WTC11 (cell line): Measurements from ENCODE around the gene SORCS2. TPM values are rescaled to one million over a fixed set of nuclear protein-coding genes. Genes with fewer than 3 reads are reported as not detected.

Experiments used
- ATAC-seq: fragments of 200-7000 bp; cut with Tn5 transposase; 2 replicates; pipeline ENCODE4 v1.10.0; 2021; ENCODE audit warnings: mild to moderate bottlenecking, moderate library complexity
- CTCF ChIA-PET: fragments of 300-600 bp; sonication (Branson Sonifier 250); formaldehyde crosslinking; loops from one replicate; lab custom pipeline; 2021; ENCODE audit warnings: antibody characterized with exemption; lab: Charles Lee
- POLR2A ChIA-PET: fragments of 350-600 bp; sonication (Branson Sonifier 250); formaldehyde crosslinking; loops from one replicate; lab custom pipeline; 2021; ENCODE audit warnings: antibody characterized with exemption; lab: Charles Lee
- DNase-seq: peaks from one replicate; pipeline ENCODE4 v3.0.0; 2021; ENCODE audit warnings: low spot score
- H3K27ac Mint-ChIP-seq: 2 replicates; pipeline ENCODE4 v1.8.0; 2021; ENCODE audit warnings: mixed read lengths
- H3K27me3 Mint-ChIP-seq: 2 replicates; pipeline ENCODE4 v1.8.0; 2021; ENCODE audit warnings: low read depth, mild to moderate bottlenecking, moderate library complexity, mixed read lengths
- H3K36me3 Mint-ChIP-seq: 2 replicates; pipeline ENCODE4 v1.8.0; 2021; ENCODE audit warnings: mixed read lengths
- H3K4me1 Mint-ChIP-seq: 2 replicates; pipeline ENCODE4 v1.8.0; 2022; ENCODE audit warnings: mixed read lengths
- H3K4me3 Mint-ChIP-seq: 2 replicates; pipeline ENCODE4 v1.8.0; 2021; ENCODE audit warnings: mild to moderate bottlenecking, moderate library complexity, mixed read lengths
- H3K9me3 Mint-ChIP-seq: 2 replicates; pipeline ENCODE4 v1.8.0; 2021; ENCODE audit warnings: mixed read lengths
- CREB1 ChIP-seq: sonication (generic); formaldehyde crosslinking; IDR thresholded peaks from 2 replicates; pipeline ENCODE4 v1.8.0; 2023; ENCODE audit warnings: mild to moderate bottlenecking, missing genetic modification reagents
- ELF4 ChIP-seq: sonication (generic); formaldehyde crosslinking; IDR thresholded peaks from 2 replicates; pipeline ENCODE4 v1.8.1; 2022; ENCODE audit warnings: low read depth, mild to moderate bottlenecking, moderate library complexity, missing genetic modification reagents
- ETV6 ChIP-seq: sonication (generic); formaldehyde crosslinking; IDR thresholded peaks from 2 replicates; pipeline ENCODE4 v1.8.1; 2022; ENCODE audit warnings: mild to moderate bottlenecking, missing genetic modification reagents
- FOXK1 ChIP-seq: sonication (generic); formaldehyde crosslinking; IDR thresholded peaks from 2 replicates; pipeline ENCODE4 v1.8.0; 2022; ENCODE audit warnings: mild to moderate bottlenecking, moderate library complexity, missing genetic modification reagents
- JUN ChIP-seq: sonication (generic); formaldehyde crosslinking; IDR thresholded peaks from 2 replicates; pipeline ENCODE4 v1.8.0; 2023; ENCODE audit warnings: mild to moderate bottlenecking, missing genetic modification reagents
- OVOL2 ChIP-seq: fragments of 250-450 bp; sonication (Bioruptor Pico); IDR thresholded peaks from 2 replicates; pipeline ENCODE4 v1.9.0; 2021; ENCODE audit warnings: mild to moderate bottlenecking, borderline replicate concordance
- SMAD3 ChIP-seq: sonication (generic); formaldehyde crosslinking; IDR thresholded peaks from 2 replicates; pipeline ENCODE4 v1.8.0; 2022; ENCODE audit warnings: missing genetic modification reagents, mild to moderate bottlenecking, borderline replicate concordance
- SP1 ChIP-seq: sonication (generic); formaldehyde crosslinking; conservative IDR thresholded peaks from 2 replicates; pipeline ENCODE4 v1.8.1; 2022; ENCODE audit warnings: missing genetic modification reagents
- TEAD1 ChIP-seq: sonication (generic); formaldehyde crosslinking; IDR thresholded peaks from 2 replicates; pipeline ENCODE4 v1.8.0; 2022; ENCODE audit warnings: mild to moderate bottlenecking, missing genetic modification reagents
- ZNF138 ChIP-seq: sonication (generic); formaldehyde crosslinking; conservative IDR thresholded peaks from 2 replicates; pipeline ENCODE4 v1.8.1; 2022; ENCODE audit warnings: mild to moderate bottlenecking, moderate library complexity, missing genetic modification reagents
- ZNF317 ChIP-seq: sonication (generic); formaldehyde crosslinking; IDR thresholded peaks from 2 replicates; pipeline ENCODE4 v1.8.1; 2023; ENCODE audit warnings: low read depth, mild to moderate bottlenecking, moderate library complexity, missing genetic modification reagents, borderline replicate concordance
- ZNF671 ChIP-seq: fragments of 250-450 bp; sonication (Bioruptor Pico); IDR thresholded peaks from 2 replicates; pipeline ENCODE4 v1.8.0; 2021; ENCODE audit warnings: mild to moderate bottlenecking
- total RNA-seq: library from RNA; stranded (reverse); gene quantifications from 3 replicates; pipeline ENCODE4 v1.2.3, GENCODE V29; 2021
- TF ChIP-seq, protein P1 (sequence below): fragments of 250-450 bp; sonication (Bioruptor Pico); IDR thresholded peaks from 2 replicates; pipeline ENCODE4 v1.9.0; 2021; ENCODE audit warnings: mild to moderate bottlenecking, borderline replicate concordance
- TF ChIP-seq, protein P2 (sequence below): sonication (generic); formaldehyde crosslinking; IDR thresholded peaks from 2 replicates; pipeline ENCODE4 v1.8.1; 2023; ENCODE audit warnings: mild to moderate bottlenecking, moderate library complexity, missing genetic modification reagents
- TF ChIP-seq, protein P3 (sequence below): sonication (generic); formaldehyde crosslinking; conservative IDR thresholded peaks from 2 replicates; pipeline ENCODE4 v1.8.1; 2023; ENCODE audit warnings: mild to moderate bottlenecking, low read depth, missing genetic modification reagents, moderate library complexity
- TF ChIP-seq, protein P4 (sequence below): sonication (generic); formaldehyde crosslinking; IDR thresholded peaks from 2 replicates; pipeline ENCODE4 v1.8.1; 2022; ENCODE audit warnings: low read depth, missing genetic modification reagents, borderline replicate concordance
- TF ChIP-seq, protein P5 (sequence below): fragments of 250-450 bp; sonication (Bioruptor Pico); IDR thresholded peaks from 2 replicates; pipeline ENCODE4 v2.1.2; 2022; ENCODE audit warnings: mild to moderate bottlenecking, moderate library complexity

The SORCS2 gene
- total RNA-seq, 1 experiment from 2014 or later: 6.6 TPM

DNA sequence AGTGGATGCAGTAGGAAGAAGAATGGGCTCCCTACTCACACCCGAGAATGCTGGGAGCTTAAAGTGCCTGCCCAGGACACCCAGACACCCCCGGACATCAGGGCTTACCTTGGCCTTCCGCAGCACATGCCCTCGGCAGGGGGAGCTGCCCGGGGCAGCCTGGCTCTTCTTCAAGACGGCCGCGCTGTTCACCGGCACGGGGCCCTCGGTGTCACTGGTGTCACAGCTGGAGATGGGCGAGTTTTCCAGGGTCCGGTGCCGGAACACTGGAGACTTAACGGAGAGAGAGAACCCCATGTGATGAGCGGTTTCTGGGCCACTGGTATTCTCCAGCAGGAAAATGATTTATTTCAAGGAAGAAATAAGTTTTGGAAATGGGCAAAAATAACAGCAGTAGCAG is 576.4 kb downstream of the SORCS2 start (continued):
- TF ChIP-seq ETV6 (CRISPR knock-in tag): no peak
- no peak for TF ChIP-seq ZNF317 (CRISPR knock-in tag)
- TF ChIP-seq TEAD1 (CRISPR knock-in tag): no peak
- TF ChIP-seq FOXK1 (CRISPR knock-in tag): no peak
- TF ChIP-seq, protein P1, sequence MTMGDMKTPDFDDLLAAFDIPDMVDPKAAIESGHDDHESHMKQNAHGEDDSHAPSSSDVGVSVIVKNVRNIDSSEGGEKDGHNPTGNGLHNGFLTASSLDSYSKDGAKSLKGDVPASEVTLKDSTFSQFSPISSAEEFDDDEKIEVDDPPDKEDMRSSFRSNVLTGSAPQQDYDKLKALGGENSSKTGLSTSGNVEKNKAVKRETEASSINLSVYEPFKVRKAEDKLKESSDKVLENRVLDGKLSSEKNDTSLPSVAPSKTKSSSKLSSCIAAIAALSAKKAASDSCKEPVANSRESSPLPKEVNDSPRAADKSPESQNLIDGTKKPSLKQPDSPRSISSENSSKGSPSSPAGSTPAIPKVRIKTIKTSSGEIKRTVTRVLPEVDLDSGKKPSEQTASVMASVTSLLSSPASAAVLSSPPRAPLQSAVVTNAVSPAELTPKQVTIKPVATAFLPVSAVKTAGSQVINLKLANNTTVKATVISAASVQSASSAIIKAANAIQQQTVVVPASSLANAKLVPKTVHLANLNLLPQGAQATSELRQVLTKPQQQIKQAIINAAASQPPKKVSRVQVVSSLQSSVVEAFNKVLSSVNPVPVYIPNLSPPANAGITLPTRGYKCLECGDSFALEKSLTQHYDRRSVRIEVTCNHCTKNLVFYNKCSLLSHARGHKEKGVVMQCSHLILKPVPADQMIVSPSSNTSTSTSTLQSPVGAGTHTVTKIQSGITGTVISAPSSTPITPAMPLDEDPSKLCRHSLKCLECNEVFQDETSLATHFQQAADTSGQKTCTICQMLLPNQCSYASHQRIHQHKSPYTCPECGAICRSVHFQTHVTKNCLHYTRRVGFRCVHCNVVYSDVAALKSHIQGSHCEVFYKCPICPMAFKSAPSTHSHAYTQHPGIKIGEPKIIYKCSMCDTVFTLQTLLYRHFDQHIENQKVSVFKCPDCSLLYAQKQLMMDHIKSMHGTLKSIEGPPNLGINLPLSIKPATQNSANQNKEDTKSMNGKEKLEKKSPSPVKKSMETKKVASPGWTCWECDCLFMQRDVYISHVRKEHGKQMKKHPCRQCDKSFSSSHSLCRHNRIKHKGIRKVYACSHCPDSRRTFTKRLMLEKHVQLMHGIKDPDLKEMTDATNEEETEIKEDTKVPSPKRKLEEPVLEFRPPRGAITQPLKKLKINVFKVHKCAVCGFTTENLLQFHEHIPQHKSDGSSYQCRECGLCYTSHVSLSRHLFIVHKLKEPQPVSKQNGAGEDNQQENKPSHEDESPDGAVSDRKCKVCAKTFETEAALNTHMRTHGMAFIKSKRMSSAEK (CRISPR knock-in tag): no peak

DNA sequence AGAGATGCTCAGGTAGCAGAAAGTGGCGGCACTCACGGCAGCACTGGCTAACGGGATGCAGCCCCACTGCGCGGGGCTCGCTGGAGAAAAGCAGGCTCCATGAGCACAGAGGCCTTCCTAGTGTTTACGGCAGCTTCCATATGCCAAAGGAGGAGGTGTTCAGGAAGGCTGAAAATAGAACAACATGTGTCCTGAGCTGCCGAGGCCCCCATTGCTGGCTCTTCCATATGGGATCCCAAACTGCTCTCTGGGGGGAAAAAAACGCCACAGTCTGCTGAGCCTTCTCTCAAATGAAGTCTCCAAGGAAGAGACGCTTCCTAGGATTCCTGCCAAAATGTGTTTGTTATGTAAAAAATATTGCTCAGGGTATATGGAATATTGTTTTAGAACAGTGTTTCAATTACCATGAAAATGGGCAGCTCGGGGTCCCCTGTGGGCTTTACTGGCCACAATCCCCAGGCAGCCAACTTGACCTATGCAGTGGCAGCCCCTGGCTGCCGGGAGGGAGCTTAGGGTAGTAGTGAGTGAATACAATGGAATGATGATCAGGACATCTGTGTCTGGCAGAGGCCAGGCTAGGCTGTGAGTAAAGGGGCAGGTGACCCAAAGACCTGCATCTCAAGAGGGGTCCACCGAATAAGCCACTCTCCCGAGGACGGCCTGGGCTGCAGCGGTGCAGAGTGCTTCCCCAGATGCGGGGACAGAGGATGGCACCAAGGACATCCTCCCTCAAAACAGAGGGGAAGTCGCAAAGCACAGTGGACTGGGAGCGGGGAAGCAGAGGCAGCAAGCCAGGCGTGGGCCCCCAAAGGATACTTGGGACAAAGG is 577.3 kb downstream of the SORCS2 start:
- TF ChIP-seq JUN: no peak
- TF ChIP-seq, protein P2, sequence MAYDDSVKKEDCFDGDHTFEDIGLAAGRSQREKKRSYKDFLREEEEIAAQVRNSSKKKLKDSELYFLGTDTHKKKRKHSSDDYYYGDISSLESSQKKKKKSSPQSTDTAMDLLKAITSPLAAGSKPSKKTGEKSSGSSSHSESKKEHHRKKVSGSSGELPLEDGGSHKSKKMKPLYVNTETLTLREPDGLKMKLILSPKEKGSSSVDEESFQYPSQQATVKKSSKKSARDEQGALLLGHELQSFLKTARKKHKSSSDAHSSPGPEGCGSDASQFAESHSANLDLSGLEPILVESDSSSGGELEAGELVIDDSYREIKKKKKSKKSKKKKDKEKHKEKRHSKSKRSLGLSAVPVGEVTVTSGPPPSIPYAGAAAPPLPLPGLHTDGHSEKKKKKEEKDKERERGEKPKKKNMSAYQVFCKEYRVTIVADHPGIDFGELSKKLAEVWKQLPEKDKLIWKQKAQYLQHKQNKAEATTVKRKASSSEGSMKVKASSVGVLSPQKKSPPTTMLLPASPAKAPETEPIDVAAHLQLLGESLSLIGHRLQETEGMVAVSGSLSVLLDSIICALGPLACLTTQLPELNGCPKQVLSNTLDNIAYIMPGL (CRISPR knock-in tag): no peak
- TF ChIP-seq, protein P3, sequence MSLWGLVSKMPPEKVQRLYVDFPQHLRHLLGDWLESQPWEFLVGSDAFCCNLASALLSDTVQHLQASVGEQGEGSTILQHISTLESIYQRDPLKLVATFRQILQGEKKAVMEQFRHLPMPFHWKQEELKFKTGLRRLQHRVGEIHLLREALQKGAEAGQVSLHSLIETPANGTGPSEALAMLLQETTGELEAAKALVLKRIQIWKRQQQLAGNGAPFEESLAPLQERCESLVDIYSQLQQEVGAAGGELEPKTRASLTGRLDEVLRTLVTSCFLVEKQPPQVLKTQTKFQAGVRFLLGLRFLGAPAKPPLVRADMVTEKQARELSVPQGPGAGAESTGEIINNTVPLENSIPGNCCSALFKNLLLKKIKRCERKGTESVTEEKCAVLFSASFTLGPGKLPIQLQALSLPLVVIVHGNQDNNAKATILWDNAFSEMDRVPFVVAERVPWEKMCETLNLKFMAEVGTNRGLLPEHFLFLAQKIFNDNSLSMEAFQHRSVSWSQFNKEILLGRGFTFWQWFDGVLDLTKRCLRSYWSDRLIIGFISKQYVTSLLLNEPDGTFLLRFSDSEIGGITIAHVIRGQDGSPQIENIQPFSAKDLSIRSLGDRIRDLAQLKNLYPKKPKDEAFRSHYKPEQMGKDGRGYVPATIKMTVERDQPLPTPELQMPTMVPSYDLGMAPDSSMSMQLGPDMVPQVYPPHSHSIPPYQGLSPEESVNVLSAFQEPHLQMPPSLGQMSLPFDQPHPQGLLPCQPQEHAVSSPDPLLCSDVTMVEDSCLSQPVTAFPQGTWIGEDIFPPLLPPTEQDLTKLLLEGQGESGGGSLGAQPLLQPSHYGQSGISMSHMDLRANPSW (CRISPR knock-in tag): no peak
- TF ChIP-seq SP1 (CRISPR knock-in tag): no peak
- TF ChIP-seq ZNF138 (CRISPR knock-in tag): no peak
- TF ChIP-seq ZNF671 (CRISPR knock-in tag): no peak
- no peak for TF ChIP-seq ZNF317 (CRISPR knock-in tag)
- TF ChIP-seq ELF4 (CRISPR knock-in tag): no peak
- TF ChIP-seq, protein P4, sequence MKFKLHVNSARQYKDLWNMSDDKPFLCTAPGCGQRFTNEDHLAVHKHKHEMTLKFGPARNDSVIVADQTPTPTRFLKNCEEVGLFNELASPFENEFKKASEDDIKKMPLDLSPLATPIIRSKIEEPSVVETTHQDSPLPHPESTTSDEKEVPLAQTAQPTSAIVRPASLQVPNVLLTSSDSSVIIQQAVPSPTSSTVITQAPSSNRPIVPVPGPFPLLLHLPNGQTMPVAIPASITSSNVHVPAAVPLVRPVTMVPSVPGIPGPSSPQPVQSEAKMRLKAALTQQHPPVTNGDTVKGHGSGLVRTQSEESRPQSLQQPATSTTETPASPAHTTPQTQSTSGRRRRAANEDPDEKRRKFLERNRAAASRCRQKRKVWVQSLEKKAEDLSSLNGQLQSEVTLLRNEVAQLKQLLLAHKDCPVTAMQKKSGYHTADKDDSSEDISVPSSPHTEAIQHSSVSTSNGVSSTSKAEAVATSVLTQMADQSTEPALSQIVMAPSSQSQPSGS (CRISPR knock-in tag): no peak
- no peak for TF ChIP-seq CREB1 (CRISPR knock-in tag)
- no peak for TF ChIP-seq TEAD1 (CRISPR knock-in tag)
- no peak for TF ChIP-seq SMAD3 (CRISPR knock-in tag)
- TF ChIP-seq, protein P5, sequence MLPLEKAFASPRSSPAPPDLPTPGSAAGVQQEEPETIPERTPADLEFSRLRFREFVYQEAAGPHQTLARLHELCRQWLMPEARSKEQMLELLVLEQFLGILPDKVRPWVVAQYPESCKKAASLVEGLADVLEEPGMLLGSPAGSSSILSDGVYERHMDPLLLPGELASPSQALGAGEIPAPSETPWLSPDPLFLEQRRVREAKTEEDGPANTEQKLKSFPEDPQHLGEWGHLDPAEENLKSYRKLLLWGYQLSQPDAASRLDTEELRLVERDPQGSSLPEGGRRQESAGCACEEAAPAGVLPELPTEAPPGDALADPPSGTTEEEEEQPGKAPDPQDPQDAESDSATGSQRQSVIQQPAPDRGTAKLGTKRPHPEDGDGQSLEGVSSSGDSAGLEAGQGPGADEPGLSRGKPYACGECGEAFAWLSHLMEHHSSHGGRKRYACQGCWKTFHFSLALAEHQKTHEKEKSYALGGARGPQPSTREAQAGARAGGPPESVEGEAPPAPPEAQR (CRISPR knock-in tag): no peak
- TF ChIP-seq OVOL2 (CRISPR knock-in tag): no peak
- no peaks in the 10 kb centered on the region for H3K9me3 Mint-ChIP-seq
- no peak overlapping the region for H3K4me3 Mint-ChIP-seq
- DNase-seq (no peak), ATAC-seq (no peak)
- H3K27me3 Mint-ChIP-seq: no peaks in the 10 kb centered on the region
- ChIA-PET CTCF (interaction anchor here (0.6 to 3.5 kb wide), 7 partner anchors 8 to 218 kb away, joined by 3 to 41 read pairs (median 6); no protein-coding TSS in a partner anchor), POLR2A (interaction anchor here (0.9 kb wide), 1 partner anchor 33 kb away, joined by 4 read pairs; no protein-coding TSS in a partner anchor)
- no peak overlapping the region for H3K27ac Mint-ChIP-seq
- peaks cover 25% of the 10 kb centered on the region for H3K36me3 Mint-ChIP-seq
- H3K4me1 Mint-ChIP-seq: peaks cover 9% of the 10 kb centered on the region
